GM12878 (cell line): ENCODE results near the gene RAB2B. TPM values are rescaled to one million over a fixed set of nuclear protein-coding genes. Genes with fewer than 3 reads are reported as not detected.

Experiments
- CBFB ChIP-seq: IDR thresholded peaks from 2 replicates; pipeline ENCODE4 v1.6.1; 2016; ENCODE audit warnings: antibody characterized with exemption, low read depth
- CEBPB ChIP-seq, 2 experiments: fragments of 150-350 bp in 1 of 2; IDR thresholded peaks; 2 replicates each; pipeline ENCODE4 v1.6.1; 2012 to 2014; ENCODE audit warnings: low read depth in 2 of 2, low read length in 2 of 2, borderline replicate concordance in 1 of 2, inconsistent platforms in 1 of 2
- EED ChIP-seq: sonication (generic); IDR thresholded peaks from 2 replicates; pipeline ENCODE4 v1.6.1; 2016; ENCODE audit warnings: antibody characterized with exemption, low read depth
- EP300 ChIP-seq, 2 experiments: fragments of 150-350 bp in 1 of 2; IDR thresholded peaks; 2 replicates each; pipeline ENCODE4 v1.6.1; 2011 to 2012; ENCODE audit warnings: low read depth in 2 of 2, low read length in 2 of 2, borderline replicate concordance in 1 of 2, improper control_type of control experiment in 1 of 2, inconsistent platforms in 1 of 2; ENCODE audit not compliant: control insufficient read depth in 1 of 2
- EZH2 ChIP-seq: IDR thresholded peaks from 2 replicates; pipeline ENCODE4 v1.6.1; 2012; ENCODE audit warnings: low read depth, mild to moderate bottlenecking, control low read depth, inconsistent platforms, low read length, borderline replicate concordance; ENCODE audit not compliant: control insufficient read depth
- NR2C2 ChIP-seq: IDR thresholded peaks from 2 replicates; pipeline ENCODE4 v1.6.1; 2011; ENCODE audit warnings: borderline replicate concordance, low read depth; ENCODE audit not compliant: control insufficient read depth, insufficient read length
- RB1 ChIP-seq: fragments of 450-650 bp; formaldehyde crosslinking; IDR thresholded peaks from 2 replicates; pipeline ENCODE4 v1.6.1; 2017; ENCODE audit warnings: mild to moderate bottlenecking, borderline replicate concordance
- SMARCA5 ChIP-seq: fragments of 450-650 bp; IDR thresholded peaks from 2 replicates; pipeline ENCODE4 v1.6.1; 2017; ENCODE audit warnings: mild to moderate bottlenecking
- SPI1 ChIP-seq: IDR thresholded peaks from 2 replicates; pipeline ENCODE4 v1.6.1; 2011; ENCODE audit warnings: low read depth, mild to moderate bottlenecking, low read length, moderate library complexity, borderline replicate concordance; ENCODE audit not compliant: insufficient read depth
- SRF ChIP-seq, 2 experiments: IDR thresholded peaks; 2 replicates each; pipeline ENCODE4 v1.6.1; 2011; ENCODE audit warnings: low read depth in 2 of 2, low read length in 2 of 2, mild to moderate bottlenecking in 1 of 2, moderate library complexity in 1 of 2
- STAT3 ChIP-seq: IDR thresholded peaks from 2 replicates; pipeline ENCODE4 v1.6.1; 2011; ENCODE audit warnings: low read depth, low read length, improper control_type of control experiment
- TAF1 ChIP-seq: IDR thresholded peaks from 2 replicates; pipeline ENCODE4 v1.6.1; 2011; ENCODE audit warnings: mild to moderate bottlenecking, low read depth, low read length, borderline replicate concordance
- WRNIP1 ChIP-seq: IDR thresholded peaks from 2 replicates; pipeline ENCODE4 v1.6.1; 2011; ENCODE audit warnings: low read depth, low read length, improper control_type of control experiment, borderline replicate concordance
- YY1 ChIP-seq: IDR thresholded peaks from 2 replicates; pipeline ENCODE4 v1.6.1; 2011; ENCODE audit warnings: low read depth, mild to moderate bottlenecking, low read length
- ZNF384 ChIP-seq: IDR thresholded peaks from 2 replicates; pipeline ENCODE4 v1.6.1; 2012; ENCODE audit warnings: low read depth, mild to moderate bottlenecking, low read length, improper control_type of control experiment, borderline replicate concordance
- ZNF622 ChIP-seq: fragments of 450-650 bp; IDR thresholded peaks from 2 replicates; pipeline ENCODE4 v1.6.1; 2017; ENCODE audit warnings: mild to moderate bottlenecking, inconsistent platforms
- ZSCAN29 ChIP-seq: fragments of 450-650 bp; IDR thresholded peaks from 2 replicates; pipeline ENCODE4 v1.6.1; 2017; ENCODE audit warnings: mild to moderate bottlenecking, moderate library complexity
- polyA plus RNA-seq, 11 experiments: library from polyadenylated mRNA; depleted of rRNA in 4 of 11; unstranded in 6 of 11; stranded (reverse) in 5 of 11; fragments of >200 nt; fragmentation: Nextera tagmentation in 4 of 11; fragmentation: Illumina TruSeq in 1 of 11; extraction: Ambion mirVana in 4 of 11; extraction: Trizol in 1 of 11; gene quantifications; 1 replicate in 1 of 11; 2 replicates in 10 of 11; pipeline versions ENCODE4 v1.2.1 to v1.2.3, GENCODE V29; 2011 to 2016; ENCODE audit warnings: inconsistent platforms in 2 of 11, missing spikeins in 2 of 11, low read depth in 1 of 11
- total RNA-seq, 4 experiments: library from RNA; depleted of rRNA in 3 of 4; stranded (reverse); fragments of >200 nt in 3 of 4; fragmentation: Illumina TruSeq in 1 of 4; extraction: Trizol in 1 of 4; gene quantifications; 2 replicates each; pipeline versions ENCODE4 v1.2.1 to v1.2.3, GENCODE V29; 2013 to 2021
- TF ChIP-seq, protein P1 (sequence below): IDR thresholded peaks from 2 replicates; pipeline ENCODE4 v1.6.1; 2011; ENCODE audit warnings: low read depth, mild to moderate bottlenecking, low read length, moderate library complexity, borderline replicate concordance; ENCODE audit errors: extremely low read depth
- TF ChIP-seq, protein P2 (sequence below): fragments of 450-650 bp; IDR thresholded peaks from 2 replicates; pipeline ENCODE4 v1.6.1; 2017; ENCODE audit warnings: mild to moderate bottlenecking
- TF ChIP-seq, protein P3 (sequence below): IDR thresholded peaks from 2 replicates; pipeline ENCODE4 v1.6.1; 2012; ENCODE audit warnings: low read depth, low read length, improper control_type of control experiment
- TF ChIP-seq, protein P4 (sequence below): IDR thresholded peaks from 2 replicates; pipeline ENCODE4 v1.6.1; 2011; ENCODE audit warnings: low read depth, low read length, improper control_type of control experiment, borderline replicate concordance
- TF ChIP-seq, protein P5 (sequence below): IDR thresholded peaks from 2 replicates; pipeline ENCODE4 v1.6.1; 2012; ENCODE audit warnings: low read depth, low read length, improper control_type of control experiment

Gene RAB2B
- total and polyA plus RNA-seq, 10 of the 15 experiments (the other 5 are each of a cell fraction or from before 2014, with no cell fraction given): 5.6 to 45.1 (median 12.5) TPM

DNA sequence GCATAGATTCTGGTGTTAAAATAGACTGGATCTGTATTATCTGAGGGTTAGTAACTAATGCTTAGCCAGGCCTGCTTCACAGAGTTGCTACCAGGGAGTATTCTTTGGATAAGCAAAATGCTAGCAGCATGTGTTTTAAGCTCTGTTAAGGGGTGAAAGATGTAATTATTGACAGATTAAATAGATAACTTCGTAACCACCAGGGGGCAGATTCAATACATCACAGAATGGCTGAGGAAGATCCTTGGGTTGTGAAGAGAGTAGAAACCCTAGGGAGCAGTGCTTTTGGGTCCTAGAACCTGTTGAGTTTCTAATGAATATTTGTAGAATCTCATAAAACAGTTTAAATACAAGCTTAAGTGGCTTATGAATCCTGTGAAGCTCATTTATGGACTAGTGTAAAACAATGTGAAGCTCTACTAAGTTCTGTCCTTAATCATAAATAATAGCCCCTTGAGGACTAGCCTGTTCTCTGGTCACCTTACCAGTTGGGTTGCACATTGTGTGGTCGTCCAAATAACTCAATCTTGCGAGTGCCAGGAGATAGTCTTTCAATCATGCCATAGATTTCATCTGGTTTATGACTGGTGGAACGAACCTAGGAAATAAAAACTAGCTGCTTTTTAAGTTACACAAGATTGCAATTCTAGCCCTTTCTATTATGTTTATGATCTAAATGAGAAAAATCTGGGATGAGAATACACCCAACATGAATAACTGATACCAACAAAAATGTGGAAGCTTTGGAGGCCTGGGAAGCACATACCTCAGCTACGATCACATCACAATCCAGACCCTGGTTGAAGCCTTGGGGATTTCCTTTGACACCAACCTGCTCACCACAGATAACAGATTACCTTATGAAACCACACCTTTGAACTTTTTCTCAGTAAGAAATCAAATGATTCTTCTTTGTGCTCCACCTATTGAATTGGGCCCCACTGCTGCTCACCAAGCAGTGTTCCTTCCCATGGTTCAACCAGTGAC lies 22.1 kb upstream of the RAB2B start (continued):
- TF ChIP-seq SPI1 (no peak), YY1 (0 out of 2 replicates have a peak, but pooled peaks have one; percentile 19), NR2C2 (no peak), SMARCA5 (no peak), EZH2 (no peak), ZSCAN29 (no peak), TAF1 (no peak), ZNF622 (no peak), ZNF384 (no peak), CBFB (no peak), EED (no peak), WRNIP1 (no peak), STAT3 (no peak), CEBPB (IDR thresholded peaks at IDR 0.05; ENCODE audit: borderline replicate concordance in 1 of 2, low read depth in 2 of 2, low read length in 2 of 2) (no peak), RB1 (no peak), EP300 (IDR thresholded peaks at IDR 0.05; ENCODE audit: borderline replicate concordance in 1 of 2, control insufficient read depth in 1 of 2, low read depth in 2 of 2, low read length in 2 of 2) (peak; percentile 15; a peak in 1 of 4 replicates), SRF (IDR thresholded peaks at IDR 0.05; ENCODE audit: low read depth in 2 of 2, low read length in 2 of 2) (no peak)
- TF ChIP-seq, protein P1, sequence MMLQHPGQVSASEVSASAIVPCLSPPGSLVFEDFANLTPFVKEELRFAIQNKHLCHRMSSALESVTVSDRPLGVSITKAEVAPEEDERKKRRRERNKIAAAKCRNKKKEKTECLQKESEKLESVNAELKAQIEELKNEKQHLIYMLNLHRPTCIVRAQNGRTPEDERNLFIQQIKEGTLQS: no peak
- TF ChIP-seq, protein P2, sequence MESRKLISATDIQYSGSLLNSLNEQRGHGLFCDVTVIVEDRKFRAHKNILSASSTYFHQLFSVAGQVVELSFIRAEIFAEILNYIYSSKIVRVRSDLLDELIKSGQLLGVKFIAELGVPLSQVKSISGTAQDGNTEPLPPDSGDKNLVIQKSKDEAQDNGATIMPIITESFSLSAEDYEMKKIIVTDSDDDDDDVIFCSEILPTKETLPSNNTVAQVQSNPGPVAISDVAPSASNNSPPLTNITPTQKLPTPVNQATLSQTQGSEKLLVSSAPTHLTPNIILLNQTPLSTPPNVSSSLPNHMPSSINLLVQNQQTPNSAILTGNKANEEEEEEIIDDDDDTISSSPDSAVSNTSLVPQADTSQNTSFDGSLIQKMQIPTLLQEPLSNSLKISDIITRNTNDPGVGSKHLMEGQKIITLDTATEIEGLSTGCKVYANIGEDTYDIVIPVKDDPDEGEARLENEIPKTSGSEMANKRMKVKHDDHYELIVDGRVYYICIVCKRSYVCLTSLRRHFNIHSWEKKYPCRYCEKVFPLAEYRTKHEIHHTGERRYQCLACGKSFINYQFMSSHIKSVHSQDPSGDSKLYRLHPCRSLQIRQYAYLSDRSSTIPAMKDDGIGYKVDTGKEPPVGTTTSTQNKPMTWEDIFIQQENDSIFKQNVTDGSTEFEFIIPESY: no peak
- TF ChIP-seq, protein P3, sequence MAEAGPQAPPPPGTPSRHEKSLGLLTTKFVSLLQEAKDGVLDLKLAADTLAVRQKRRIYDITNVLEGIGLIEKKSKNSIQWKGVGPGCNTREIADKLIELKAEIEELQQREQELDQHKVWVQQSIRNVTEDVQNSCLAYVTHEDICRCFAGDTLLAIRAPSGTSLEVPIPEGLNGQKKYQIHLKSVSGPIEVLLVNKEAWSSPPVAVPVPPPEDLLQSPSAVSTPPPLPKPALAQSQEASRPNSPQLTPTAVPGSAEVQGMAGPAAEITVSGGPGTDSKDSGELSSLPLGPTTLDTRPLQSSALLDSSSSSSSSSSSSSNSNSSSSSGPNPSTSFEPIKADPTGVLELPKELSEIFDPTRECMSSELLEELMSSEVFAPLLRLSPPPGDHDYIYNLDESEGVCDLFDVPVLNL: no peak
- TF ChIP-seq, protein P4, sequence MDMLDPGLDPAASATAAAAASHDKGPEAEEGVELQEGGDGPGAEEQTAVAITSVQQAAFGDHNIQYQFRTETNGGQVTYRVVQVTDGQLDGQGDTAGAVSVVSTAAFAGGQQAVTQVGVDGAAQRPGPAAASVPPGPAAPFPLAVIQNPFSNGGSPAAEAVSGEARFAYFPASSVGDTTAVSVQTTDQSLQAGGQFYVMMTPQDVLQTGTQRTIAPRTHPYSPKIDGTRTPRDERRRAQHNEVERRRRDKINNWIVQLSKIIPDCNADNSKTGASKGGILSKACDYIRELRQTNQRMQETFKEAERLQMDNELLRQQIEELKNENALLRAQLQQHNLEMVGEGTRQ: no peak
- TF ChIP-seq, protein P5, sequence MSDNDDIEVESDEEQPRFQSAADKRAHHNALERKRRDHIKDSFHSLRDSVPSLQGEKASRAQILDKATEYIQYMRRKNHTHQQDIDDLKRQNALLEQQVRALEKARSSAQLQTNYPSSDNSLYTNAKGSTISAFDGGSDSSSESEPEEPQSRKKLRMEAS: no peak
